ENCODE data around the gene GRID1. TPM values are rescaled to one million over a fixed set of nuclear protein-coding genes. Genes with fewer than 3 reads are reported as not detected.

The GRID1 gene
- total RNA-seq, 3 donors from 2014 or later, result 2.3 to 8.5 (median 5.9) TPM

DNA sequence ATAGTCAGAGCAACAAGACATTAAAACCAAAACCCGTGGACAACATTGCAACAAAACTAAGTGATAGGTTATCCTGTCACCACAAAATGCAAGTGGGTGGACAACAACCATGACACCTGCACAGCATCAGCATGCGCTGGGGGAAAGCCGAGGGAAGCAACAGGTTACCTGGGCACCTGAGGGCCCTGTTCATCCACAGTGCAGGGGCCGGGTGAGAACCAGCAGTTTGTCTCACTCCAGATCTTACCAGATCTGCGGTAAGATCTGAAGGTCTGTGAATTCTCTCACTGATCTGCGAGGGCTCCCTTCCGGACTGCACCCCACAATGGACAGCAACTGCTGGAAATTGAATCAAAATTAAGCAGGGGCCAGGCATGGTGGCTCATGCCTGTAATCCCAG lies 30.5 kb upstream of the GRID1 start:
- Histone ChIP-seq H3K27me3 (no peaks in the 10 kb centered on the region), H3K36me3 (no peaks in the 10 kb centered on the region), H3K4me3 (no peak overlapping the region), H3K9me3 (no peaks in the 10 kb centered on the region), H3K4me1 (no peaks in the 10 kb centered on the region), H3K27ac (no peak overlapping the region)
- intact Hi-C loops (cut with DNase I; ENCODE audit: low total_unique reads), result no loop called here
- DNase-seq (ENCODE audit: low spot score in 2 of 2), result no peak
- no peak for TF ChIP-seq CTCF (IDR thresholded peaks at IDR 0.05)
- no peak for TF ChIP-seq POLR2AphosphoS5 (IDR thresholded peaks at IDR 0.05)
- no peak for TF ChIP-seq POLR2A (IDR thresholded peaks at IDR 0.05)

DNA sequence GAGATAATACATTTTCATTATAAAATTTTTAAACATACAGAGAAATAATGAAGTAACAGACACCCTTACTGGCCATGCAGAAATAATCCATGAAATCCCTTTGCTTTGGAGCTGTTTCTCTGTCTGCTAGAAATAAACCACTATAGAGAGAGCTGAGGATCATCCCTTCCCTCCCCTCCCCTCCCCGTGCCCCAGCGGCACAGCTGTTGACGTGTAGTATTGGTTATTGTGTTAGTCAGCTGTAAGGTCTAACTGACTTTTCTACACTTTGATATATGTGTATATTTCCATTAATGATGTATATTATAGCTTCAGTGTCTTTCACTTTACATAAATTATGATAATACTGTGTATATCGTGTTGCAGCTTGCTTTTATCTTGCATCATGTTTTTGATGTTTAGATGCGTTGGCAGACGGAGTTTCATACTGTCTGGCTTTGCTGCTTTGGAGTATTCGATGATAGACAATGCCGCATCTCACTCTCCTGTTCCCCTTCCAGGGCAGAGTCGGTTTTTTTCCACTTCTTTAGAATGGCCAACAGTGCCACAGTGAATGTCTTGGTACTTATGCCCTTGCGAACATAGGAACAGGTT lies 27.4 kb upstream of the GRID1 start:
- H3K4me1 ChIP-seq, result no peaks in the 10 kb centered on the region
- intact Hi-C loops (cut with DNase I; ENCODE audit: low total_unique reads), result no loop called here
- H3K36me3 ChIP-seq, result no peaks in the 10 kb centered on the region
- TF ChIP-seq CTCF (IDR thresholded peaks at IDR 0.05) (no peak), POLR2A (IDR thresholded peaks at IDR 0.05) (no peak), POLR2AphosphoS5 (IDR thresholded peaks at IDR 0.05) (no peak)
- no peaks in the 10 kb centered on the region for H3K9me3 ChIP-seq
- H3K4me3 ChIP-seq, result no peak overlapping the region
- no peak for DNase-seq (ENCODE audit: low spot score in 2 of 2)
- peaks cover 0 to 8% of the 10 kb centered on the region in 2 donors for H3K27me3 ChIP-seq
- H3K27ac ChIP-seq, result no peak overlapping the region

DNA sequence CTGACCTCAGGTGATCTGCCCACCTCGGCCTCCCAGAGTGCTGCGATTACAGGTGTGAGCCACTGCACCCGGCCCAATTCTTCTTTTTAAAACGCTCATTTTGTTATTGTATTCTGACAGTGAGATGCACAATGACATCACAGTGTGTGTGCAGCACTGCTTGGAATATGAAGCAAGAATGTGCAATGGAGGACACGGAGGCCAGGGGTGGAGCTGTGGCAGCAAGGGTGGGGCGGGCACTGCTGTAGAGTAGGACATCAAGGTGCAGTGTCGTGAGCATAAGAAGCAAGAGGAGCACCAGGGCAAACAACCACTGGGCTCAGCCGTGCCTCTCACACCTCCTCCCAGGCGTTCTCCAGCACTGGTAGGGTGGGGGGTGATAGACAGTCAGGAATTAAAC lies 26.8 kb upstream of the GRID1 start:
- Histone ChIP-seq H3K36me3 (no peaks in the 10 kb centered on the region), H3K27ac (no peak overlapping the region), H3K9me3 (no peaks in the 10 kb centered on the region), H3K4me3 (no peak overlapping the region), H3K4me1 (no peaks in the 10 kb centered on the region), H3K27me3 (peaks cover 0 to 8% of the 10 kb centered on the region in 2 donors)
- no peak for DNase-seq (ENCODE audit: low spot score in 2 of 2)
- TF ChIP-seq POLR2A (IDR thresholded peaks at IDR 0.05) (no peak), POLR2AphosphoS5 (IDR thresholded peaks at IDR 0.05) (no peak), CTCF (IDR thresholded peaks at IDR 0.05) (no peak)
- intact Hi-C loops (cut with DNase I; ENCODE audit: low total_unique reads), result no loop called here

DNA sequence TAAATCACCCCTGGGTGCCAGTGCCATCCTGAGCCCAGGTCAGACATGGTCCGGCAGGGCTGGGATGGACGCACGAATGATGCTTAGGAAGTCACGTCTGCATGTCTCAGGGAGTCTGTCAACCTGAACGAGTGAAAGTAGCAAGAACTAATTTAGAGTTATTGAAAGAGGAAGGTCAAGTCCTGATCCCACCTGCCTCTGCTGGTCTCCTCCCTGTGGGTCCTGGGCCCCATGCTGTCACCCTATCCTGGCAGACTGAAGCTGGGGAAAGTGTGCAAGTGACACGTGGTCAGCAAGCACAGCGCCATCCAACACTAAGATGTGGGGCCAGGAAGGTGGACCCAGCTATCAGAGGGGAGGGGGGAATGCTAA lies 26.1 kb upstream of the GRID1 start:
- H3K27me3 ChIP-seq, result peaks cover 3 to 14% of the 10 kb centered on the region in 2 donors
- DNase-seq (ENCODE audit: low spot score in 2 of 2), result no peak
- no peak for TF ChIP-seq POLR2AphosphoS5 (IDR thresholded peaks at IDR 0.05)
- no peak for TF ChIP-seq POLR2A (IDR thresholded peaks at IDR 0.05)
- no peak for TF ChIP-seq CTCF (IDR thresholded peaks at IDR 0.05)
- no peak overlapping the region for H3K4me3 ChIP-seq
- H3K4me1 ChIP-seq, result no peaks in the 10 kb centered on the region
- no peak overlapping the region for H3K27ac ChIP-seq
- intact Hi-C loops (cut with DNase I; ENCODE audit: low total_unique reads), result no loop called here
- no peaks in the 10 kb centered on the region for H3K9me3 ChIP-seq
- H3K36me3 ChIP-seq, result no peaks in the 10 kb centered on the region

DNA sequence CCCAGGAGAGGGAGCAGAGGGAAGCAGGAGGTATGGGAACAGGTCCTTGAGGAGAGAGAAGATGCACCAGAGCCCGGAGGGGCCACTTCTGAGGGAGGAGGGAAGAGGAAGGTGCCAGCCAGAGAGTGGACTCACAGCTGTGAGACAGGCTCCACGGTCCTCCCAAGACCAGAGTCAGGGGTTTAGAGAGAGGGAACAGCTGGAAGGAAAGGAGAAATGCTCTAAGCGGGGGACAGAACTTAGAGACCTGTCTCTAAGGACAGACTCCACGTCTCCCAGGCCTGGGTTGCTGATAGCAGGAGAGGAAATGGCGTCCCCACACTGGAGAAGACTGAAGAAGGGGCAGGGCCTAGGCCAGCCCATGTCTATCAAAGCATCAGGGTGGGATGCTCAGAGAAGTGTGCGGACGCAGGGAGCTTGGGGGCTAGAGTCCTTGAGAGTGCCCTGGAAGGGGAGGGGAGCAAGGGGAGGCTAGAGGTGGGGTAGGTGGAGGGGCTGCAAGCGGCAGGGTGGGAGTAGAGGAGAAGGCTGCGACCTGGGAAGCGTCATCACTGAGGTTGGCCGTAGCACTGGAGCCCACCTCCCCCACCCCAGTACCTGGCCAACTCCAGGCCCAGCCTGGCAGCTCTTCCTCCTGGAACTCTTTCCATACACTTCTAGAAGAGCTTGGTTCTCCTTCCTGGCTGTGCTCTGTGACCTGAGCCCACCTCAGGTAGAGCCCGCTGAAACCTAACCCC lies 25.6 kb upstream of the GRID1 start:
- Histone ChIP-seq H3K9me3 (no peaks in the 10 kb centered on the region), H3K4me1 (no peaks in the 10 kb centered on the region), H3K36me3 (no peaks in the 10 kb centered on the region), H3K27ac (no peak overlapping the region), H3K4me3 (no peak overlapping the region), H3K27me3 (peaks cover 3 to 16% of the 10 kb centered on the region in 2 donors)
- no peak for DNase-seq (ENCODE audit: low spot score in 2 of 2)
- TF ChIP-seq POLR2A (IDR thresholded peaks at IDR 0.05) (no peak), POLR2AphosphoS5 (IDR thresholded peaks at IDR 0.05) (no peak), CTCF (IDR thresholded peaks at IDR 0.05) (no peak)
- intact Hi-C loops (cut with DNase I; ENCODE audit: low total_unique reads), result no loop called here

All from breast epithelium (tissue), 4 donors.